Activated CD4-positive, alpha-beta memory T cell treated with anti-CD3 and anti-CD28 coated beads for 36 hours (primary cell): ENCODE results near the gene TMCO4. TPM values are rescaled to one million over a fixed set of nuclear protein-coding genes. Genes with fewer than 3 reads are reported as not detected.

Source experiments
- CTCF ChIA-PET: fragments of 350-600 bp; sonication (Branson Sonifier 250); formaldehyde crosslinking; loops from one replicate; lab custom pipeline; 2021; ENCODE audit warnings: antibody characterized with exemption, inconsistent platforms; lab: Charles Lee
- POLR2A ChIA-PET: fragments of 350-600 bp; sonication (Branson Sonifier 250); formaldehyde crosslinking; loops from one replicate; lab custom pipeline; 2021; ENCODE audit warnings: antibody characterized with exemption; lab: Charles Lee
- DNase-seq: peaks from one replicate; pipeline ENCODE4 v3.0.0-alpha.2; 2020
- H3K27ac Mint-ChIP-seq: one replicate; pipeline ENCODE4 v1.8.0; 2021; ENCODE audit warnings: mixed read lengths
- H3K27me3 Mint-ChIP-seq: one replicate; pipeline ENCODE4 v1.8.0; 2021; ENCODE audit warnings: mixed read lengths
- H3K36me3 Mint-ChIP-seq: one replicate; pipeline ENCODE4 v1.8.0; 2021; ENCODE audit warnings: mixed read lengths
- H3K4me1 Mint-ChIP-seq: one replicate; pipeline ENCODE4 v1.8.0; 2021; ENCODE audit warnings: low read depth, mixed read lengths
- H3K4me3 Mint-ChIP-seq: one replicate; pipeline ENCODE4 v1.8.0; 2021; ENCODE audit warnings: mild to moderate bottlenecking, mixed read lengths
- H3K9me3 Mint-ChIP-seq: one replicate; pipeline ENCODE4 v1.8.0; 2021; ENCODE audit warnings: mixed read lengths
- intact Hi-C: fragments of 100-400 bp; cut with micrococcal nuclease; formaldehyde crosslinking; loops from one replicate; pipeline ENCODE4 v1.15.1; 2023
- total RNA-seq, 2 experiments: library from RNA; stranded (reverse); gene quantifications; one replicate each; pipeline ENCODE4 v1.2.3, GENCODE V29; 2021

TMCO4 gene
- total RNA-seq, 2 experiments from 2014 or later: 18.3 to 19.7 TPM

DNA sequence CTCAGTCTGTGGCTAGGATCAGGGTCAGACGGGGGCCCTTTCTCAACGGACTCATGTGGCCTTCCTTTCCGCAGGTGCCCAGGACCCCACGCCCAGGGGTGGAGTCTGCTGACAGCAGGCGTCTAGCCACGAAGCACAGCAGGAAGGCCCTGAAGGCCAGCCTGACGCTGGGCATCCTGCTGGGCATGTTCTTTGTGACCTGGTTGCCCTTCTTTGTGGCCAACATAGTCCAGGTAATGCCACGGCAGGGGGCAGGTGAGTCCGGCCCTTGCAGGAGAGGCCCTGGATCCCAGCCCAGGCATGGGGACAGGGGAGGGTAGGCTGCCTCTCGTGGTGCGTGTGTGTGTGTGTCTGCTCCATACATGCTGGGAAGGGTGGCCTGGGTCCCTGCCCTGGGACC lies 121.2 kb downstream of the TMCO4 start:
- intact Hi-C loops: no loop called here
- CTCF ChIA-PET: interaction anchor here (1.8 kb wide), 1 partner anchor 26 kb away, joined by 7 read pairs; no protein-coding TSS in a partner anchor
- Mint-ChIP-seq H3K4me1 (no peaks in the 10 kb centered on the region), H3K36me3 (no peaks in the 10 kb centered on the region), H3K4me3 (no peak overlapping the region), H3K27me3 (peaks cover 2% of the 10 kb centered on the region), H3K9me3 (no peaks in the 10 kb centered on the region), H3K27ac (no peak overlapping the region)
- no peak for DNase-seq
- POLR2A ChIA-PET: no interaction called here

DNA sequence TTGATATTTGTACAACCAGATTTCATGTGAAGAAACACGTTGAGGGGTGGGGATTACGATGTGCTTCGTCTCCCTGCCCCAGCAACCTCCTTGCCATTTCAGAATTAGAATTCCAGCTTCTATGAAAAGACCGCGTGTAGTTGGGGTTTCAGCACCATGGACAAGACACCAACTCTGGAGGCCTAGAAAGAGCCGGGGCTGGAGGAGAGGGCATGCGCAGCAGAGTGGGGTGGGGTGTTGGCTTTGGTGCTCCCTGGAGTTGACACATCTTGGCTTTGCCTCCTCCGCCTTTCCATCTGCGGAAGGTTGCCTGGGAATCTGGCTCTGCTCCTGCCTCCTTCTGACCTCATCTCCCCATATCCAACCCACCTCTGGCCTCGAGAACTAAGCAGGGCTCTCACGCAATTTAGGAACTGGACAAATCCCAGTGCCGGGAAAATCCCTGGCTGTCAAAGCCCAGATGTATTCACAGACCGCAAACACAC lies 123.2 kb downstream of the TMCO4 start:
- CTCF ChIA-PET: interaction anchor here (0.7 to 2.6 kb wide), 4 partner anchors 15 to 29 kb away, joined by 3 to 14 read pairs (median 5); no protein-coding TSS in a partner anchor
- Mint-ChIP-seq H3K27me3 (peaks cover 2% of the 10 kb centered on the region), H3K9me3 (no peaks in the 10 kb centered on the region), H3K4me1 (no peaks in the 10 kb centered on the region), H3K27ac (no peak overlapping the region), H3K4me3 (no peak overlapping the region), H3K36me3 (no peaks in the 10 kb centered on the region)
- peak; percentile 31 for DNase-seq
- POLR2A ChIA-PET: interaction anchor here (0.5 kb wide), 1 partner anchor 1305 kb away, joined by 3 read pairs; no protein-coding TSS in a partner anchor
- intact Hi-C loops: no loop called here

GRCh38 chr1:19675797-19676196 lies 123.9 kb downstream of the TMCO4 start:
- CTCF ChIA-PET: interaction anchor here (1.2 to 2.6 kb wide), 2 partner anchors 14 to 28 kb away, joined by 3 to 14 read pairs; no protein-coding TSS in a partner anchor
- Mint-ChIP-seq H3K36me3 (no peaks in the 10 kb centered on the region), H3K27me3 (peaks cover 2% of the 10 kb centered on the region), H3K4me1 (no peaks in the 10 kb centered on the region), H3K27ac (no peak overlapping the region), H3K4me3 (no peak overlapping the region), H3K9me3 (no peaks in the 10 kb centered on the region)
- POLR2A ChIA-PET: interaction anchor here (0.5 kb wide), 1 partner anchor 1305 kb away, joined by 3 read pairs; no protein-coding TSS in a partner anchor
- no peak for DNase-seq
- intact Hi-C loops: no loop called here

DNA sequence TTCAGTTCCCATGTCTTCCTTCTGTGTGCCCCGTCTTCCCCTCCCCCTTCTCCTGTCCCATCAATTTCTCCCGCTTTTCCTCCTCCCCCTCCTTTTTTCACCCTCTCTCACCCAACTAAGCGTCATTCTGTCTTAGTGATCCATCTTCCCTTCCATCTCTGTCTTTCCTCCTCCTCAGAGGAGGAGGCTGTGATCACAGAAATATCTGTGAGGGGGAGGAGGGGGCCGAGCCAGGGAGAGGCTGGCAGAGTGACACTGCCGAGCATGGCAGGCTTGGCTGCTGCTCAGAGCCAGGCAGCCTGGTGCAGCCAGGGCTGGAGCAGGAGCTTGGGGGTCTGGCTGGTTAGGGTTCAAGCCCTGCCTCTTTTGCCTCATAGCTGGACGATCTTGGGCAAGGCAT lies 127.5 kb downstream of the TMCO4 start:
- POLR2A ChIA-PET: no interaction called here
- H3K36me3 Mint-ChIP-seq: no peaks in the 10 kb centered on the region

GRCh38 chr1:19670787-19671186 lies 128.9 kb downstream of the TMCO4 start:
- intact Hi-C loops: no loop called here
- POLR2A ChIA-PET: no interaction called here
- Mint-ChIP-seq H3K27ac (no peak overlapping the region), H3K9me3 (no peaks in the 10 kb centered on the region), H3K27me3 (peaks cover 14% of the 10 kb centered on the region), H3K36me3 (peaks cover 1% of the 10 kb centered on the region), H3K4me1 (peaks cover 3% of the 10 kb centered on the region), H3K4me3 (no peak overlapping the region)
- no peak for DNase-seq
- CTCF ChIA-PET: interaction anchor here (1.0 to 4.0 kb wide), 3 partner anchors 10 to 36 kb away, joined by 3 to 25 read pairs (median 3); no protein-coding TSS in a partner anchor

More for the DNA sequence above, 127.5 kb downstream of the TMCO4 start:
- Mint-ChIP-seq H3K9me3 (no peaks in the 10 kb centered on the region), H3K27me3 (peaks cover 2% of the 10 kb centered on the region), H3K4me3 (no peak overlapping the region), H3K4me1 (no peaks in the 10 kb centered on the region), H3K27ac (no peak overlapping the region)
- no peak for DNase-seq
- intact Hi-C loops: no loop called here
- CTCF ChIA-PET: interaction anchor here (0.8 to 4.0 kb wide), 5 partner anchors 11 to 43 kb away, joined by 3 to 25 read pairs (median 3); no protein-coding TSS in a partner anchor

- Mint-ChIP-seq H3K4me1 (peaks cover 11% of the 10 kb centered on the region), H3K4me3 (no peak overlapping the region), H3K27ac (no peak overlapping the region), H3K9me3 (no peaks in the 10 kb centered on the region), H3K36me3 (peaks cover 1% of the 10 kb centered on the region), H3K27me3 (peaks cover 19% of the 10 kb centered on the region)
- intact Hi-C loops: no loop called here
- ChIA-PET POLR2A (no interaction called here), CTCF (interaction anchor here (0.5 to 0.8 kb wide), 2 partner anchors 36 to 349 kb away, joined by 3 to 4 read pairs; no protein-coding TSS in a partner anchor)
- no peak for DNase-seq
These were observed 130.8 kb downstream of the TMCO4 start for GRCh38 chr1:19668888-19669287.

- Mint-ChIP-seq H3K27ac (no peak overlapping the region), H3K36me3 (peaks cover 1% of the 10 kb centered on the region), H3K4me3 (peak overlapping the region; percentile 62), H3K4me1 (peaks cover 14% of the 10 kb centered on the region), H3K27me3 (peaks cover 21% of the 10 kb centered on the region), H3K9me3 (no peaks in the 10 kb centered on the region)
- intact Hi-C loops: no loop called here
- no peak for DNase-seq
- CTCF ChIA-PET: interaction anchor here (0.6 kb wide), 1 partner anchor 761 kb away, joined by 4 read pairs; no protein-coding TSS in a partner anchor
- POLR2A ChIA-PET: no interaction called here
These were observed 133.9 kb downstream of the TMCO4 start for GRCh38 chr1:19665496-19666465.

DNA sequence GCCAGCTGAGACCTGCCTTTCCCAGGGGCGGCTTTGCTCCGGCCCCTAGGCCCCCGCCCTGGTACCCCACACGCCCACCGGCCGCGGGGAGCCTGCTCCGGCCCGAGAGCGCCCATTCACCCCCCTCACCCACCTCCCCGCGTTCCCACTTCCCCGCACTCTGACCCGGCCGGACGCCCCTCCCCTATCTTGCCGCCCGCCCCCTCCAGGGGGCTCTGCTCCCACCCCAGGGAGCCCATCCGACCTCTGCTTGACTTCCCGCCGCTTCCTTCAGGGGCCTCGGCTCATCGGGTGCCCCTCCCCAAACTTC lies 134.6 kb downstream of the TMCO4 start:
- peak overlapping the region; percentile 28 for H3K4me3 Mint-ChIP-seq
- peaks cover 21% of the 10 kb centered on the region for H3K27me3 Mint-ChIP-seq
- H3K4me1 Mint-ChIP-seq: peaks cover 14% of the 10 kb centered on the region
- H3K36me3 Mint-ChIP-seq: peaks cover 1% of the 10 kb centered on the region
- no peak overlapping the region for H3K27ac Mint-ChIP-seq
- no peaks in the 10 kb centered on the region for H3K9me3 Mint-ChIP-seq
- ChIA-PET CTCF (interaction anchor here (6.2 kb wide), 1 partner anchor 41 kb away, joined by 195 read pairs; no protein-coding TSS in a partner anchor), POLR2A (no interaction called here)
- no peak for DNase-seq
- intact Hi-C loops: no loop called here

DNA sequence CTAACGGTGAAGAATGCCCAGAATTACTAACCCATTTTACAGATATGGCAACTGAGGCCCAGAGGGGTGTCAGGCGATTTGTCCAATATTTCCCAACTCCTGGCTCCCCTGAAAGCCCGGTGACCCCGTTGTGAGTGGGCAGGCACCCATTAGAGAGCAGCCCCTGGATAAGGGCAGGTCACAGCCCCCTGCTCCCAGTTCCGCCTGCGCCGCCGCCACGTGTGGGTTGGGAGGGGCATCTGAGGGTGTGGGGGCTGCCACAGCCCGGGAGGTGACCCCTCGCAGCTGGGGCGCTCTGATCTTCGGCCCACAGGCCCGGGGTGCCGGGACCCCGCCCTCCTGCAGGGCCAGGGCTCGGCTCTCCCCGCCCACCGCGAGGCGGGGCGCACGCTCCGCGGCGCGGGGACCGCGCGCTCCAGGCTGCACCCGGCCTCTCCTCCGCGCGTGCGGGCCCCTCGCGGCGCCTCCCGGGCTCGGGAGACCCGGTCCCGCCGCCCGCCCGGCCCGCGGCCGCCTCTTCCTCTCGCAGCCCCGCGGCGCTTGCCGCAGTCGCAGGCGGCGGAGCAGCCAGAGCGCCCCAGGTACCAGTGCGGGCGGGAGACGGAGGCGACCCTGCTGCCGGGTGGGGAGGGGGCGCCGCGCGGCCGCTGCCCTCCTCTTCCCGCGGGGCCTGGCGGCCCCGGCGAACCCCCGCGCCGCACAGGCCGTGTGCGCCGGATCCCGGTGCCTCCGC lies 135.1 kb downstream of the TMCO4 start, which contains the start of gene HTR6:
TSS of gene HTR6 (plus strand) at position 423 of the 733 bp plus-strand sequence. CDS start 879 bp downstream, outside the sequence.
- Mint-ChIP-seq H3K4me3 (peak within 1 kb of the TSS; percentile 37), H3K36me3 (peaks cover 1% of the 10 kb centered on the region), H3K9me3 (no peaks in the 10 kb centered on the region), H3K27me3 (peaks cover 21% of the 10 kb centered on the region), H3K4me1 (peaks cover 16% of the 10 kb centered on the region), H3K27ac (no peak within 1 kb of the TSS)
- POLR2A ChIA-PET: no interaction called here
- DNase-seq: peak; percentile 36
- intact Hi-C loops: no loop called here
- CTCF ChIA-PET: interaction anchor here (0.7 to 6.2 kb wide), 3 partner anchors 11 to 780 kb away, joined by 3 to 195 read pairs (median 4); no protein-coding TSS in a partner anchor

DNA sequence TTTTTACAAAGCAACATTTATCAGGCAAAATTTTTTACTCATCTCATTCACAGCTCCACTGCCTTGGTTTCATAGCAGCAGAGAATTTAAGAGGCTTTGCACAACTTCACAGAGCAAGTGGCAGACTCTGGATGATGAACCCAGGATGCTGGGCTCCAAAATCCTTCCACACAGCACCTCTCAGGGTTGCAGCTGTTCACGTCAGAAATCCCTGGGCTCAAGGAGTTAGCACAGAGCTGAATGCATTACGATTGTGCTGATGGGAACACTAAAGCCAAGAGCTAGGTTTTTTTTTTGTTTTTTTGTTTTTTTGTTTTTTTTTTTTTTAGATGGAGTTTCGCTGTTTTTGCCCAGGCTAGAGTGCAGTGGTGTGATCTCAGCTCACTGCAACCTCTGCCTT lies 137.4 kb downstream of the TMCO4 start:
- ChIA-PET CTCF (interaction anchor here (0.6 to 6.2 kb wide), 44 partner anchors 9 to 488 kb away, joined by 3 to 195 read pairs (median 4); partner anchors contain the start of genes EMC1, MRTO4, NBL1 and OTUD3), POLR2A (no interaction called here)
- H3K4me3 Mint-ChIP-seq: no peak overlapping the region

GRCh38 chr1:19661721-19662228 lies 137.9 kb downstream of the TMCO4 start:
- Mint-ChIP-seq H3K4me1 (peaks cover 20% of the 10 kb centered on the region), H3K27ac (no peak overlapping the region), H3K36me3 (peaks cover 1% of the 10 kb centered on the region), H3K27me3 (peaks cover 17% of the 10 kb centered on the region), H3K4me3 (no peak overlapping the region), H3K9me3 (no peaks in the 10 kb centered on the region)
- intact Hi-C loops: loop anchor here (1.0 to 2.0 kb wide), 2 partner anchors 43 to 149 kb away; no protein-coding TSS in a partner anchor
- CTCF ChIA-PET: interaction anchor here (0.6 to 6.2 kb wide), 46 partner anchors 8 to 487 kb away, joined by 3 to 195 read pairs (median 4); partner anchors contain the start of genes EMC1, MRTO4, NBL1 and OTUD3
- peak; percentile 45 for DNase-seq
- POLR2A ChIA-PET: no interaction called here

More for the DNA sequence above, 137.4 kb downstream of the TMCO4 start:
- H3K4me1 Mint-ChIP-seq: peaks cover 20% of the 10 kb centered on the region
- no peaks in the 10 kb centered on the region for H3K9me3 Mint-ChIP-seq
- H3K27ac Mint-ChIP-seq: no peak overlapping the region
- intact Hi-C loops: no loop called here
- peaks cover 1% of the 10 kb centered on the region for H3K36me3 Mint-ChIP-seq
- no peak for DNase-seq
- peaks cover 21% of the 10 kb centered on the region for H3K27me3 Mint-ChIP-seq
